HepG2 (cell line): ENCODE data around the gene BMPR1B.

Experiments used
- CTCF ChIP-seq: sonication (generic); formaldehyde crosslinking; IDR thresholded peaks from 2 replicates; pipeline ENCODE4 v1.5.0; 2020; ENCODE audit warnings: mild to moderate bottlenecking, missing genetic modification reagents, moderate library complexity
- GMEB2 ChIP-seq: IDR thresholded peaks from 2 replicates; pipeline ENCODE4 v1.6.1; 2016; ENCODE audit warnings: missing biosample characterization, missing genetic modification reagents, low read depth
- JUND ChIP-seq: sonication (generic); formaldehyde crosslinking; IDR thresholded peaks from 2 replicates; pipeline ENCODE4 v1.8.0; 2022; ENCODE audit warnings: mild to moderate bottlenecking, missing genetic modification reagents
- MTA3 ChIP-seq: sonication (generic); formaldehyde crosslinking; IDR thresholded peaks from 2 replicates; pipeline ENCODE4 v1.4.0; 2020; ENCODE audit warnings: missing genetic modification reagents
- MYC ChIP-seq: sonication (generic); formaldehyde crosslinking; IDR thresholded peaks from 2 replicates; pipeline ENCODE4 v1.9.0; 2021; ENCODE audit warnings: missing genetic modification reagents, borderline replicate concordance
- SKI ChIP-seq: fragments of 450-650 bp; IDR thresholded peaks from one replicate; pipeline ENCODE4 v1.6.1; 2018; ENCODE audit warnings: mild to moderate bottlenecking; ENCODE audit not compliant: partially characterized antibody
- THAP9 ChIP-seq: sonication (generic); formaldehyde crosslinking; IDR thresholded peaks from 2 replicates; pipeline ENCODE4; 2020; ENCODE audit warnings: missing genetic modification reagents, mild to moderate bottlenecking, borderline replicate concordance
- ZNF354B ChIP-seq: sonication (generic); formaldehyde crosslinking; IDR thresholded peaks from 2 replicates; pipeline ENCODE4 v1.8.0; 2022; ENCODE audit warnings: mild to moderate bottlenecking, missing genetic modification reagents
- TF ChIP-seq, protein P1 (sequence below): sonication (generic); formaldehyde crosslinking; IDR thresholded peaks from 2 replicates; pipeline ENCODE4 v1.8.0; 2022; ENCODE audit warnings: mild to moderate bottlenecking, missing genetic modification reagents, moderate library complexity
- TF ChIP-seq, protein P2 (sequence below): sonication (generic); formaldehyde crosslinking; IDR thresholded peaks from 2 replicates; pipeline ENCODE4 v1.4.0; 2020; ENCODE audit warnings: missing genetic modification reagents
- TF ChIP-seq, protein P3 (sequence below), 2 experiments: IDR thresholded peaks; 2 replicates each; pipeline ENCODE4 v1.6.1; 2011 to 2012; ENCODE audit warnings: low read length in 2 of 2, borderline replicate concordance in 1 of 2, low read depth in 1 of 2, mild to moderate bottlenecking in 1 of 2, moderate library complexity in 1 of 2

- no peak for TF ChIP-seq THAP9 (CRISPR knock-in tag)
- TF ChIP-seq, protein P1, sequence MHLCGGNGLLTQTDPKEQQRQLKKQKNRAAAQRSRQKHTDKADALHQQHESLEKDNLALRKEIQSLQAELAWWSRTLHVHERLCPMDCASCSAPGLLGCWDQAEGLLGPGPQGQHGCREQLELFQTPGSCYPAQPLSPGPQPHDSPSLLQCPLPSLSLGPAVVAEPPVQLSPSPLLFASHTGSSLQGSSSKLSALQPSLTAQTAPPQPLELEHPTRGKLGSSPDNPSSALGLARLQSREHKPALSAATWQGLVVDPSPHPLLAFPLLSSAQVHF = no peak
- no peak for TF ChIP-seq ZNF354B (CRISPR knock-in tag)
- TF ChIP-seq JUND = no peak
- no peak for TF ChIP-seq SKI
- no peak for TF ChIP-seq CTCF (CRISPR knock-in tag)
- no peak for TF ChIP-seq MYC
- TF ChIP-seq GMEB2 (CRISPR knock-in tag) = no peak
- no peak for TF ChIP-seq MTA3 (CRISPR knock-in tag)
- TF ChIP-seq, protein P2, sequence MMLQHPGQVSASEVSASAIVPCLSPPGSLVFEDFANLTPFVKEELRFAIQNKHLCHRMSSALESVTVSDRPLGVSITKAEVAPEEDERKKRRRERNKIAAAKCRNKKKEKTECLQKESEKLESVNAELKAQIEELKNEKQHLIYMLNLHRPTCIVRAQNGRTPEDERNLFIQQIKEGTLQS (CRISPR knock-in tag) = no peak
- TF ChIP-seq, protein P3, sequence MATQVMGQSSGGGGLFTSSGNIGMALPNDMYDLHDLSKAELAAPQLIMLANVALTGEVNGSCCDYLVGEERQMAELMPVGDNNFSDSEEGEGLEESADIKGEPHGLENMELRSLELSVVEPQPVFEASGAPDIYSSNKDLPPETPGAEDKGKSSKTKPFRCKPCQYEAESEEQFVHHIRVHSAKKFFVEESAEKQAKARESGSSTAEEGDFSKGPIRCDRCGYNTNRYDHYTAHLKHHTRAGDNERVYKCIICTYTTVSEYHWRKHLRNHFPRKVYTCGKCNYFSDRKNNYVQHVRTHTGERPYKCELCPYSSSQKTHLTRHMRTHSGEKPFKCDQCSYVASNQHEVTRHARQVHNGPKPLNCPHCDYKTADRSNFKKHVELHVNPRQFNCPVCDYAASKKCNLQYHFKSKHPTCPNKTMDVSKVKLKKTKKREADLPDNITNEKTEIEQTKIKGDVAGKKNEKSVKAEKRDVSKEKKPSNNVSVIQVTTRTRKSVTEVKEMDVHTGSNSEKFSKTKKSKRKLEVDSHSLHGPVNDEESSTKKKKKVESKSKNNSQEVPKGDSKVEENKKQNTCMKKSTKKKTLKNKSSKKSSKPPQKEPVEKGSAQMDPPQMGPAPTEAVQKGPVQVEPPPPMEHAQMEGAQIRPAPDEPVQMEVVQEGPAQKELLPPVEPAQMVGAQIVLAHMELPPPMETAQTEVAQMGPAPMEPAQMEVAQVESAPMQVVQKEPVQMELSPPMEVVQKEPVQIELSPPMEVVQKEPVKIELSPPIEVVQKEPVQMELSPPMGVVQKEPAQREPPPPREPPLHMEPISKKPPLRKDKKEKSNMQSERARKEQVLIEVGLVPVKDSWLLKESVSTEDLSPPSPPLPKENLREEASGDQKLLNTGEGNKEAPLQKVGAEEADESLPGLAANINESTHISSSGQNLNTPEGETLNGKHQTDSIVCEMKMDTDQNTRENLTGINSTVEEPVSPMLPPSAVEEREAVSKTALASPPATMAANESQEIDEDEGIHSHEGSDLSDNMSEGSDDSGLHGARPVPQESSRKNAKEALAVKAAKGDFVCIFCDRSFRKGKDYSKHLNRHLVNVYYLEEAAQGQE (IDR thresholded peaks at IDR 0.05; ENCODE audit: borderline replicate concordance in 1 of 2, low read depth in 1 of 2, low read length in 2 of 2) = no peak
Observed at GRCh38 chr4:95118497-95118896, 360.7 kb downstream of the BMPR1B start.
